Stimulated activated CD8-positive, alpha-beta memory T cell treated with anti-CD3 and anti-CD28 coated beads, Interleukin-12 subunit alpha, Interleukin-12 subunit beta, amount 100 ng/mL, for 4 hours (primary cell): ENCODE data around the gene MFSD6.
"Not testable (repeated sequence)": the region's sequence is repeated elsewhere in the genome, so short reads cannot be mapped to it uniquely, and the experiment has no call there.

Experiments used
- DNase-seq: peaks from one replicate; pipeline ENCODE4 v3.0.0-alpha.2; 2020; ENCODE audit warnings: low read depth

MFSD6 gene

GRCh38 chr2:190405995-190406394 lies 2.2 kb upstream of the MFSD6 start:
- no peak for DNase-seq

- no peak for DNase-seq
Observed at GRCh38 chr2:190406805-190407204, 1.4 kb upstream of the MFSD6 start.

GRCh38 chr2:190407246-190407661 lies 901 bp upstream of the MFSD6 start:
- DNase-seq: no peak

GRCh38 chr2:190408538-190409271 lies 550 bp downstream of the MFSD6 start:
- DNase-seq: peak; percentile 74

- DNase-seq: no peak
Observed at GRCh38 chr2:190409616-190410015, 1.5 kb downstream of the MFSD6 start.

GRCh38 chr2:190410166-190410565 lies 2.0 kb downstream of the MFSD6 start:
- no peak for DNase-seq

- no peak for DNase-seq
Observed at GRCh38 chr2:190412966-190413365, 4.8 kb downstream of the MFSD6 start.

GRCh38 chr2:190413421-190413820 lies 5.3 kb downstream of the MFSD6 start:
- no peak for DNase-seq

- no peak for DNase-seq
Observed at GRCh38 chr2:190415251-190415650, 7.1 kb downstream of the MFSD6 start.

- no peak for DNase-seq
Observed at GRCh38 chr2:190415794-190416775, 7.9 kb downstream of the MFSD6 start.

GRCh38 chr2:190417045-190417842 lies 9.1 kb downstream of the MFSD6 start:
- no peak for DNase-seq

GRCh38 chr2:190418727-190419126 lies 10.6 kb downstream of the MFSD6 start:
- DNase-seq: no peak

GRCh38 chr2:190420801-190421200 lies 12.6 kb downstream of the MFSD6 start:
- DNase-seq: no peak

- no peak for DNase-seq
Observed at GRCh38 chr2:190425221-190425866, 17.2 kb downstream of the MFSD6 start.

- no peak for DNase-seq
Observed at GRCh38 chr2:190425883-190426658, 17.9 kb downstream of the MFSD6 start.

- DNase-seq: not testable (repeated sequence)
Observed at GRCh38 chr2:190430866-190431265, 22.7 kb downstream of the MFSD6 start.

- no peak for DNase-seq
Observed at GRCh38 chr2:190431907-190432306, 23.8 kb downstream of the MFSD6 start.

GRCh38 chr2:190432567-190433231 lies 24.5 kb downstream of the MFSD6 start:
- no peak for DNase-seq

GRCh38 chr2:190435031-190435670 lies 27.0 kb downstream of the MFSD6 start:
- no peak for DNase-seq

- DNase-seq: no peak
Observed at GRCh38 chr2:190436557-190436956, 28.4 kb downstream of the MFSD6 start.
